ENCODE results near the gene PEX11B.
A peak's percentile ranks its signal among the peaks of the same experiment; 100 is the strongest.

The PEX11B gene

DNA sequence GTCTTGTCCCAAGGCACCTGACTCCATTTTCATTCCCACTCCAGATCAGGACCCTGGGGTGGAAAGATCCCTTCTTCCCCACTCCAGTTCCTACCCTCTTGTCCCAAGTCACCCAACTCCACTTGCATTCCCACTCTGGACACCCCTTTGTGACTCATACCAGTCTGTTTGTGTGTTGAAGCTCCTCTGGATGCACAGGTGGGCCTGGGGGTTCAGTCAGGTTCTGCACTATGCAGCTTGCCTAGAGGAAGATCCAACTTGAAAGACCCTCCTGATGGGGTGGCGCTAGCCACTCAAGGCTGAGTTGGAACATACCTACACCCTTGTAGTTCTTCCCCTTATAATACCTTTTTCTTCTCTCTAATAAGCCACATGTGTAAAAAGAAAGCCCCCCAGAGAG, 23.0 kb downstream of the PEX11B start:
- no peak for DNase-seq (ENCODE audit: extremely low read depth, insufficient read length)
- TF ChIP-seq, protein P1, sequence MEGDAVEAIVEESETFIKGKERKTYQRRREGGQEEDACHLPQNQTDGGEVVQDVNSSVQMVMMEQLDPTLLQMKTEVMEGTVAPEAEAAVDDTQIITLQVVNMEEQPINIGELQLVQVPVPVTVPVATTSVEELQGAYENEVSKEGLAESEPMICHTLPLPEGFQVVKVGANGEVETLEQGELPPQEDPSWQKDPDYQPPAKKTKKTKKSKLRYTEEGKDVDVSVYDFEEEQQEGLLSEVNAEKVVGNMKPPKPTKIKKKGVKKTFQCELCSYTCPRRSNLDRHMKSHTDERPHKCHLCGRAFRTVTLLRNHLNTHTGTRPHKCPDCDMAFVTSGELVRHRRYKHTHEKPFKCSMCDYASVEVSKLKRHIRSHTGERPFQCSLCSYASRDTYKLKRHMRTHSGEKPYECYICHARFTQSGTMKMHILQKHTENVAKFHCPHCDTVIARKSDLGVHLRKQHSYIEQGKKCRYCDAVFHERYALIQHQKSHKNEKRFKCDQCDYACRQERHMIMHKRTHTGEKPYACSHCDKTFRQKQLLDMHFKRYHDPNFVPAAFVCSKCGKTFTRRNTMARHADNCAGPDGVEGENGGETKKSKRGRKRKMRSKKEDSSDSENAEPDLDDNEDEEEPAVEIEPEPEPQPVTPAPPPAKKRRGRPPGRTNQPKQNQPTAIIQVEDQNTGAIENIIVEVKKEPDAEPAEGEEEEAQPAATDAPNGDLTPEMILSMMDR (IDR thresholded peaks at IDR 0.05; ENCODE audit: insufficient read depth, low read length, poor library complexity, severe bottlenecking), result no peak
- H3K4me3 ChIP-seq (replicated peaks; ENCODE audit: low read depth, low read length), result no peak overlapping the region
- H3K36me3 ChIP-seq (ENCODE audit: control insufficient read depth, insufficient read depth, low read length), result peaks cover 2% of the 10 kb centered on the region; the same call in 1 of the 2 replicates
- H3K27me3 ChIP-seq (replicated peaks; ENCODE audit: control insufficient read depth, insufficient read depth, low read length), result no peaks in the 10 kb centered on the region

DNA sequence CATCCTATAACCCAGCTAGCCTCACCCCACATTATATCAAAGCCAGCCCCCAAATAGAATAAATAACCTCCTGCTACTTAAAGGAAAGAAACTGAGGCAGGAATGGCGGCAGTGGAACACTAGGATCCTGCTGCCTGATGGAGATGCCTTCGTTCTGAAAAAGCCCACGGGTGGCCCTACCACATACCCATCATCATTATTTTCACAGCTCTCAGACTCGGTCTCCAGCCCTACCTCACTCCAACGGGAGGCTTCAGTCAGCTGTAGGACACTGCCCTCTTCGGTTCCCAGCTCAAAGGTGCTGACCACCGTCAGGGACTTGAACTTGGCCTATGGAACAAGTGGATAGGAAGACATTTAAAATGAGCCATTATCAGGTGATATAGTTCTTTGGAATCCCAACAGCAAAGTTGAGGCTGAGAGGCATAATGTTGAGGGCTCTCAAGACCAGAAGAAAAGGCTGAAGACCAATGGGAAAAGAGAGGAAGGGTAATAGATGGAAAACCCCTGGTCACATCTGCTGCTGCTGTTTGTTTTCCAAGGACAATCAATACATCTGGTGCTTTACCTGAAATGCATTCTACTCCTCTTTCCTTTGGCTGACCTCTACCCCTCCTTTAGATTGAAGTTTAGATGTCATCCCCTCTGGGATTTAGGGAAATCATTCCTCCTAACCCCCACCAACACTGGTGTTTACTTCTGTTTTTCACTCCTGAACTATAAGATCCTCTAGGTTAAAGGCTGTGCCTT, 25.0 kb downstream of the PEX11B start:
- no peak overlapping the region for H3K4me3 ChIP-seq (replicated peaks; ENCODE audit: low read depth, low read length)
- DNase-seq (ENCODE audit: extremely low read depth, insufficient read length), result no peak
- TF ChIP-seq, protein P1 (IDR thresholded peaks at IDR 0.05; ENCODE audit: insufficient read depth, low read length, poor library complexity, severe bottlenecking), result no peak
- no peaks in the 10 kb centered on the region for H3K27me3 ChIP-seq (replicated peaks; ENCODE audit: control insufficient read depth, insufficient read depth, low read length)
- no peaks in the 10 kb centered on the region for H3K36me3 ChIP-seq (ENCODE audit: control insufficient read depth, insufficient read depth, low read length)

DNA sequence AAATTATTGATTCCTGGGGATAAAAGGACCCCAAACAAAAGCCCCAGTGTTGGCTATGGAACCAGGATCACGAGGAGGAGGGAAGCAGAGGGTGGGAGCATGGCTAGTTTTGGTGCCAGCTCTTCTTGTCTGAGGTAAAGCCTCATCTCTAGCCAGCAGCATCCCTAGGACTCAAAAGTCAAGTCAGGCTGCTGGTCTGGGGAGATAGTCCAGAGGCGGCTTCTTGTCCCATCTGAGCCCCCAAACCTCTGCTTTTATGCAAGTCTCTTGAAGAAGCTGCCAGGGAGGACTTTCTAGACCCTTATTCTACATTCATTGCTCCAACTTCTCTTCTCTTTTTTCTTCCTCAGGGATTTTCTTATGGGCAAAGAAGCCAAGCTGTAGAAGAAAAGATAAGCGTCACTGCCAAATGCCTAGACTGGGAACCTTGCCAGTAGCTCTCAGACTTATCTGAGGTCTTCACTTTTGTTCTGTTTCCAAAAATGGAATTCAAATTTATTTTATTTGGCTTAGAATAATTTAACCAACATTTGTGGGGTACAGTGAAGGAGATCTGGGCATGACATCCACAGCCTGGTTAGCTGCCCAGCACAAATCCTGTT, 25.9 kb downstream of the PEX11B start:
- no peak for DNase-seq (ENCODE audit: extremely low read depth, insufficient read length)
- no peaks in the 10 kb centered on the region for H3K27me3 ChIP-seq (replicated peaks; ENCODE audit: control insufficient read depth, insufficient read depth, low read length)
- TF ChIP-seq, protein P1 (IDR thresholded peaks at IDR 0.05; ENCODE audit: insufficient read depth, low read length, poor library complexity, severe bottlenecking), result no peak
- H3K36me3 ChIP-seq (ENCODE audit: control insufficient read depth, insufficient read depth, low read length), result no peaks in the 10 kb centered on the region
- H3K4me3 ChIP-seq (replicated peaks; ENCODE audit: low read depth, low read length), result no peak overlapping the region

DNA sequence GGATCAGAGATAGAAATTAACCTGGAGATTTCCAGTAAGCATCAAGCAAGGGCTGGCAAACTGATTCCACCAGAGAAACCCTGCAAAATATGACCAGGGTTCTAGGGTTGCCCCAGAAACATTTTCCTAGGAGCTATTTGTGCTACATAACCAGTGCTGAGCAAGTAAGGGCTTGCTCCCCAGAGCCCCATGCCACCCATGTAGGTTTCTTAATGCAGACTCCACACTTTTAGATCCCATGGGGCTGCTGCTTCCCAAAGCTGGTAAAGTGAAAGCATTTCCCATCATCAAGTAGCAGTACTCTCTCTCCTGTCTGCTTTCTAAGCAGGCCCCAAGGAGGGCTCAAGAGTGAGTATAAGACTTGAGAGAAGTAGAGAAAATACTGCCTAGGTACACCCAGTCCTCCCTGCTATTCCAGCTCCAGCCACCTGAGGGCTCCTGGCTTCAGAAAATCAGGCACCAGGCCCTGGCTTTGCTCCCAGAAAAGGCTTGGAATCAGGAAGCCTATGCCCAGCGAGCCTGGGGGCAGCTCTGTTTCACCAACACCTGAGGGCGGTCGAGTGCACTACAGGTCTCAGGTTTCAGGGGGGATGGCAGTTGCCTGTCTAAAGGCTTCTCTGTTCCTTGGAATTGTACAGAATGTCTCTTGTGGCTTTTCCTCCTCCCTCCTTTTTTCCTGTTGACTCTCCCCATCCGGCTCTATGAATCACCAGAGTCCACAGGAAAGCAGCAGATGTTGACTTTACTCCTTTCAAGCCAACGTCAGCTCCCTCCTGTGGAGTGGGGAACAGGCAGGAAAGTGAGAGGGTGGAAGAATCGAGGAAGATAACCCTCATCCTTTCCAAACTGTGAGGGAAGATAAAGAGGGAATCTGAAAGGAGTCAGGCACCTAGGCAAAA, 26.7 kb downstream of the PEX11B start:
- H3K4me3 ChIP-seq (replicated peaks; ENCODE audit: low read depth, low read length), result no peak overlapping the region
- no peaks in the 10 kb centered on the region for H3K36me3 ChIP-seq (ENCODE audit: control insufficient read depth, insufficient read depth, low read length)
- H3K27me3 ChIP-seq (replicated peaks; ENCODE audit: control insufficient read depth, insufficient read depth, low read length), result no peaks in the 10 kb centered on the region
- DNase-seq (ENCODE audit: extremely low read depth, insufficient read length), result no peak
- TF ChIP-seq, protein P1 (IDR thresholded peaks at IDR 0.05; ENCODE audit: insufficient read depth, low read length, poor library complexity, severe bottlenecking), result peak; percentile 88

DNA sequence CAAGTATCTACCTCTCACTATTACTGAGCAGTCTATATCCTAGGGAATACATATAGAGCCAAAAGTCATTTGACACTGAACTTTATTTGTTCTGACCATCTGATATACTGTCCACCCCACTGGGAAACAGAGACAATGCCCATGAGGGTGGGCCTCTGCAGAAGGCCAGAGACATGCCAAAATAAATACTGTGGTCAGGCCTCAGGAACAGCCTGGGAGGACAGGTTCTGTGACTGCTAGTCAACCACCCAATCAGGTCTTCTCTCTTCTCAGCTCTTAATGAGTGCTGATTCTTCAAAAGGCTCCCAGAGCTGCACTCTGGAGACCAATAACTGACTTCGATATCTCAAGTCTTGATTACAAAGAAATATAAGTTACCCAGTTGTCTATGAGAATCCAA, 27.4 kb downstream of the PEX11B start:
- DNase-seq (ENCODE audit: extremely low read depth, insufficient read length), result no peak
- Histone ChIP-seq H3K36me3 (ENCODE audit: control insufficient read depth, insufficient read depth, low read length) (no peaks in the 10 kb centered on the region), H3K27me3 (replicated peaks; ENCODE audit: control insufficient read depth, insufficient read depth, low read length) (no peaks in the 10 kb centered on the region), H3K4me3 (replicated peaks; ENCODE audit: low read depth, low read length) (no peak overlapping the region)
- TF ChIP-seq, protein P1 (IDR thresholded peaks at IDR 0.05; ENCODE audit: insufficient read depth, low read length, poor library complexity, severe bottlenecking), result no peak

Measured in GM06990 (cell line).